HepG2 (cell line): Measurements from ENCODE around the gene MED20. TPM values are rescaled to one million over a fixed set of nuclear protein-coding genes. Genes with fewer than 3 reads are reported as not detected.

Source experiments
- ATAC-seq: fragments of 200-7000 bp; cut with Tn5 transposase; 3 replicates; pipeline ENCODE4 v1.9.1; 2020; ENCODE audit warnings: mild to moderate bottlenecking, moderate library complexity
- BruUV-seq: library from RNA; stranded (reverse); fragments of 400-500 nt; replicated peaks from 2 replicates; lab custom pipeline; 2021; lab: Mats Ljungman, UMichigan
- CTCF ChIA-PET: fragments of 300-600 bp; formaldehyde crosslinking; extraction: SDS; loops from one replicate; lab custom pipeline; 2021; ENCODE audit warnings: low total read pairs, inconsistent platforms, low intra/inter-chr PET ratio; lab: Yijun Ruan, JAX
- POLR2A ChIA-PET: fragments of 350-600 bp; sonication (Branson Sonifier 250); formaldehyde crosslinking; loops from one replicate; lab custom pipeline; 2020; ENCODE audit warnings: antibody characterized with exemption, inconsistent platforms; lab: Yijun Ruan, JAX
- DNase-seq: peaks from one replicate; pipeline ENCODE4 v3.0.0-alpha.2; 2015; ENCODE audit warnings: low spot score
- FAIRE-seq: peaks from 3 replicates; lab custom pipeline; 2011; peaks lifted over from hg19 to GRCh38; lab: Jason Lieb, UNC
- H2AFZ ChIP-seq: one replicate; pipeline ENCODE4 v1.6.1; 2011; ENCODE audit warnings: low read length, inconsistent platforms
- H3K27ac ChIP-seq: fragments of 300-600 bp; 3 replicates; pipeline ENCODE4 v1.8.0; 2011; ENCODE audit warnings: mixed run types, mild to moderate bottlenecking, mixed read lengths, low read length, inconsistent platforms; ENCODE audit not compliant: insufficient read depth; ENCODE audit errors: extremely low read length
- H3K27me3 ChIP-seq, 2 experiments: fragments of 200-600 bp in 1 of 2; 2 replicates in 1 of 2; 3 replicates in 1 of 2; pipeline versions ENCODE4 v1.6.0 to v1.8.0; 2011; ENCODE audit warnings: low read length in 2 of 2, mild to moderate bottlenecking in 2 of 2, moderate library complexity in 2 of 2, inconsistent platforms in 1 of 2; ENCODE audit not compliant: insufficient read depth in 2 of 2, control insufficient read depth in 1 of 2
- H3K36me3 ChIP-seq, 2 experiments: fragments of 200-600 bp in 1 of 2; replicated peaks in 1 of 2; 2 replicates in 1 of 2; 3 replicates in 1 of 2; pipeline versions ENCODE4 v1.5.1 to v1.8.0; 2011; ENCODE audit warnings: low read length in 2 of 2, inconsistent platforms in 1 of 2; ENCODE audit not compliant: insufficient read depth in 2 of 2, control insufficient read depth in 1 of 2
- H3K4me1 ChIP-seq: 2 replicates; pipeline ENCODE4 v1.5.1; 2012; ENCODE audit warnings: low read length, inconsistent platforms; ENCODE audit not compliant: insufficient read depth
- H3K4me2 ChIP-seq: 2 replicates; pipeline ENCODE4 v1.6.0; 2011; ENCODE audit warnings: low read depth, low read length, inconsistent platforms
- H3K4me3 ChIP-seq, 3 experiments: fragments of 200-600 bp in 1 of 3; sonication (generic), shearing (Covaris generic) in 1 of 3; replicated peaks in 1 of 3; 2 replicates each; pipeline ENCODE4 v1.5.1; 2011 to 2016; ENCODE audit warnings: low read length in 3 of 3, inconsistent platforms in 2 of 3, low read depth in 2 of 3, mild to moderate bottlenecking in 2 of 3, control low read depth in 1 of 3, mixed read lengths in 1 of 3; ENCODE audit not compliant: insufficient read depth in 1 of 3
- H3K79me2 ChIP-seq: one replicate; pipeline ENCODE4 v1.6.1; 2011; ENCODE audit warnings: low read length, inconsistent platforms; ENCODE audit not compliant: insufficient read depth
- H3K9ac ChIP-seq: 2 replicates; pipeline ENCODE4 v1.6.0; 2011; ENCODE audit warnings: mild to moderate bottlenecking, low read depth, low read length, inconsistent platforms; ENCODE audit not compliant: insufficient read depth
- H3K9me3 ChIP-seq: 2 replicates; pipeline ENCODE4 v1.5.1; 2012; ENCODE audit warnings: mild to moderate bottlenecking, low read length
- H4K20me1 ChIP-seq: 2 replicates; pipeline ENCODE4 v1.6.0; 2011; ENCODE audit warnings: inconsistent platforms, mild to moderate bottlenecking, low read length, moderate library complexity; ENCODE audit not compliant: insufficient read depth
- KMT2A ChIP-seq: sonication (generic); formaldehyde crosslinking; IDR thresholded peaks from 2 replicates; pipeline ENCODE4 v1.4.0; 2020; ENCODE audit warnings: missing genetic modification reagents
- MLLT10 ChIP-seq: sonication (generic); formaldehyde crosslinking; IDR thresholded peaks from 2 replicates; pipeline ENCODE4 v1.4.0; 2020; ENCODE audit warnings: missing genetic modification reagents
- TP53 ChIP-seq: sonication (generic); formaldehyde crosslinking; conservative IDR thresholded peaks from 2 replicates; pipeline ENCODE4 v1.4.0; 2020; ENCODE audit warnings: missing genetic modification reagents
- ZNF329 ChIP-seq: sonication (generic); formaldehyde crosslinking; IDR thresholded peaks from 2 replicates; pipeline ENCODE4 v1.9.0; 2021; ENCODE audit warnings: low read depth, mild to moderate bottlenecking, missing genetic modification reagents
- ZNF720 ChIP-seq: sonication (generic); formaldehyde crosslinking; IDR thresholded peaks from 2 replicates; pipeline ENCODE4 v1.4.0; 2020; ENCODE audit warnings: missing genetic modification reagents
- ZNF850 ChIP-seq: sonication (generic); formaldehyde crosslinking; conservative IDR thresholded peaks from 2 replicates; pipeline ENCODE4 v1.9.0; 2021; ENCODE audit warnings: mild to moderate bottlenecking, missing genetic modification reagents
- ZSCAN22 ChIP-seq: sonication (generic); formaldehyde crosslinking; IDR thresholded peaks from 2 replicates; pipeline ENCODE4 v1.4.0; 2020; ENCODE audit warnings: mild to moderate bottlenecking, missing genetic modification reagents
- WGBS: methylation state at CpG from one replicate; pipeline ENCODE4 v1.1.6; 2017; ENCODE audit warnings: low lambda C conversion rate; 5-methylcytosine and 5-hydroxymethylcytosine counted together
- in situ Hi-C: cut with HindIII; loops from 2 replicates; pipeline ENCODE4 v1.10.0; 2017; ENCODE audit warnings: low pct_unique_long_range_greater_than_20kb; ENCODE audit not compliant: extremely low pct_ligation_motif_present
- intact Hi-C: fragments of 100-400 bp; cut with micrococcal nuclease; formaldehyde crosslinking; loops from one replicate; pipeline ENCODE4 v1.10.0; 2022; ENCODE audit not compliant: unreplicated experiment
- polyA plus RNA-seq, 8 experiments: library from polyadenylated mRNA; depleted of rRNA in 3 of 8; stranded (reverse) in 7 of 8; unstranded in 1 of 8; fragments of >200 nt; fragmentation: Illumina TruSeq in 4 of 8; extraction: Trizol in 4 of 8; gene quantifications; 2 replicates each; pipeline versions ENCODE4 v1.2.1 to v1.2.3, GENCODE V29; 2011 to 2016; ENCODE audit warnings: low read depth in 4 of 8, missing spikeins in 1 of 8, mixed read lengths in 1 of 8; ENCODE audit not compliant: insufficient read depth in 1 of 8
- total RNA-seq, 5 experiments: library from RNA; depleted of rRNA; stranded (reverse); fragments of >200 nt; fragmentation: Illumina TruSeq; extraction: Trizol; gene quantifications; 2 replicates each; pipeline ENCODE4 v1.2.3, GENCODE V29; 2016; ENCODE audit warnings: low read depth in 1 of 5
- TF ChIP-seq, protein P1 (sequence below): sonication (generic); formaldehyde crosslinking; IDR thresholded peaks from 2 replicates; pipeline ENCODE4 v1.4.0; 2020; ENCODE audit warnings: mild to moderate bottlenecking, missing genetic modification reagents
- TF ChIP-seq, protein P2 (sequence below): sonication (generic); formaldehyde crosslinking; conservative IDR thresholded peaks from 2 replicates; pipeline ENCODE4 v1.8.0; 2022; ENCODE audit warnings: mild to moderate bottlenecking, moderate library complexity, missing genetic modification reagents
- TF ChIP-seq, protein P3 (sequence below): sonication (generic); formaldehyde crosslinking; IDR thresholded peaks from 2 replicates; pipeline ENCODE4 v1.8.0; 2022; ENCODE audit warnings: missing genetic modification reagents, mild to moderate bottlenecking, inconsistent platforms, borderline replicate concordance
- TF ChIP-seq, protein P4 (sequence below): sonication (generic); formaldehyde crosslinking; conservative IDR thresholded peaks from 2 replicates; pipeline ENCODE4 v1.4.0; 2020; ENCODE audit warnings: missing genetic modification reagents
- TF ChIP-seq, protein P5 (sequence below): sonication (generic); formaldehyde crosslinking; IDR thresholded peaks from 2 replicates; pipeline ENCODE4 v1.9.0; 2021; ENCODE audit warnings: missing genetic modification reagents, borderline replicate concordance

MED20 gene
- total and polyA plus RNA-seq, 2 of the 13 experiments (the other 11 are each of a cell fraction or from before 2014, with no cell fraction given), result 28.1 to 41.1 TPM

DNA sequence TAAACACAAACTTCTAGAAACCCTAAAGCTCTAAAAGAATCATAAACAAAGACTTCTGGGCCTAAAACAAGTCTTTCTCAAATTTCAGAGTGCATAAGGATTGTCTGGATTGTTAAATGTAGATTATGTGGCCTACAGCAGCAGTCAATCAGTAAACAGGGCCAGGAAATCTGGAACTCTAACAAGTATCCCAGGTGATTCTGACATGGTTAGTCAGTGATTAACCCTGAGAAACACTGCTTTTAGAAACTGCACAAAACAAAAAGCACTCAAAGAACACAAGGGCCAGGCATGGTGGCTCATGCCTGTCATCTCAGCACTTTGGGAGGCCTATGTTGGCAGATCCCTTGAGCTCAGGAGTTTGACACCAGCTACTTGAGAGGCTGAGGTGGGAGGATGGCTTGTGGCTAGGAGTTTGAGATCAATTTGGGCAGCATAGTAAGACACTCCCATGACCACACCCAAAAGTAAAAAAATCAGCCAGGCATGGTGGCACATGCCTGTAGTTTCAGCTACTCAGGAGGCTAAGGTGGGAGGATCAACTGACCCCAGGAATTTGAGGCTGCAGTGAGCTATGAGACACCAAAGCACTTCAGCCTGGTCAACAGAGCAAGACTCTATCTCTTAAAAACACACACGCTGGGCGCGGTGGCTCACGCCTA is 5.9 kb downstream of the MED20 start:
- DNase-seq, result no peak
- FAIRE-seq, result no peak
- H4K20me1 ChIP-seq, result no peaks in the 10 kb centered on the region
- H3K79me2 ChIP-seq, result peaks cover 24% of the 10 kb centered on the region
- H3K27ac ChIP-seq, result no peak overlapping the region
- POLR2A ChIA-PET, result interaction anchor here (1.0 kb wide), 1 partner anchor 10 kb away, joined by 4 read pairs; no protein-coding TSS in a partner anchor
- H3K4me1 ChIP-seq, result peaks cover 11% of the 10 kb centered on the region
- no peak overlapping the region for H2AFZ ChIP-seq
- CTCF ChIA-PET, result no interaction called here
- H3K4me3 ChIP-seq, result no peak overlapping the region
- intact Hi-C loops (no loop called here), in situ Hi-C loops (no loop called here)
- H3K4me2 ChIP-seq, result no peak overlapping the region
- ATAC-seq, result no peak
- no peaks in the 10 kb centered on the region for H3K9me3 ChIP-seq
- no peaks in the 10 kb centered on the region; a peak in 1 of 5 replicates for H3K27me3 ChIP-seq
- H3K9ac ChIP-seq, result no peak overlapping the region
- WGBS, result 98% methylated on average over 4 of the region's 4 CpGs
- BruUV-seq, result no TSS peak
- H3K36me3 ChIP-seq, result peaks cover 17 to 48% of the 10 kb centered on the region in 2 experiments
- TF ChIP-seq MLLT10 (CRISPR knock-in tag), result no peak
- TF ChIP-seq, protein P1, sequence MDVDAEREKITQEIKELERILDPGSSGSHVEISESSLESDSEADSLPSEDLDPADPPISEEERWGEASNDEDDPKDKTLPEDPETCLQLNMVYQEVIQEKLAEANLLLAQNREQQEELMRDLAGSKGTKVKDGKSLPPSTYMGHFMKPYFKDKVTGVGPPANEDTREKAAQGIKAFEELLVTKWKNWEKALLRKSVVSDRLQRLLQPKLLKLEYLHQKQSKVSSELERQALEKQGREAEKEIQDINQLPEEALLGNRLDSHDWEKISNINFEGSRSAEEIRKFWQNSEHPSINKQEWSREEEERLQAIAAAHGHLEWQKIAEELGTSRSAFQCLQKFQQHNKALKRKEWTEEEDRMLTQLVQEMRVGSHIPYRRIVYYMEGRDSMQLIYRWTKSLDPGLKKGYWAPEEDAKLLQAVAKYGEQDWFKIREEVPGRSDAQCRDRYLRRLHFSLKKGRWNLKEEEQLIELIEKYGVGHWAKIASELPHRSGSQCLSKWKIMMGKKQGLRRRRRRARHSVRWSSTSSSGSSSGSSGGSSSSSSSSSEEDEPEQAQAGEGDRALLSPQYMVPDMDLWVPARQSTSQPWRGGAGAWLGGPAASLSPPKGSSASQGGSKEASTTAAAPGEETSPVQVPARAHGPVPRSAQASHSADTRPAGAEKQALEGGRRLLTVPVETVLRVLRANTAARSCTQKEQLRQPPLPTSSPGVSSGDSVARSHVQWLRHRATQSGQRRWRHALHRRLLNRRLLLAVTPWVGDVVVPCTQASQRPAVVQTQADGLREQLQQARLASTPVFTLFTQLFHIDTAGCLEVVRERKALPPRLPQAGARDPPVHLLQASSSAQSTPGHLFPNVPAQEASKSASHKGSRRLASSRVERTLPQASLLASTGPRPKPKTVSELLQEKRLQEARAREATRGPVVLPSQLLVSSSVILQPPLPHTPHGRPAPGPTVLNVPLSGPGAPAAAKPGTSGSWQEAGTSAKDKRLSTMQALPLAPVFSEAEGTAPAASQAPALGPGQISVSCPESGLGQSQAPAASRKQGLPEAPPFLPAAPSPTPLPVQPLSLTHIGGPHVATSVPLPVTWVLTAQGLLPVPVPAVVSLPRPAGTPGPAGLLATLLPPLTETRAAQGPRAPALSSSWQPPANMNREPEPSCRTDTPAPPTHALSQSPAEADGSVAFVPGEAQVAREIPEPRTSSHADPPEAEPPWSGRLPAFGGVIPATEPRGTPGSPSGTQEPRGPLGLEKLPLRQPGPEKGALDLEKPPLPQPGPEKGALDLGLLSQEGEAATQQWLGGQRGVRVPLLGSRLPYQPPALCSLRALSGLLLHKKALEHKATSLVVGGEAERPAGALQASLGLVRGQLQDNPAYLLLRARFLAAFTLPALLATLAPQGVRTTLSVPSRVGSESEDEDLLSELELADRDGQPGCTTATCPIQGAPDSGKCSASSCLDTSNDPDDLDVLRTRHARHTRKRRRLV (CRISPR knock-in tag), result no peak
- TF ChIP-seq, protein P2, sequence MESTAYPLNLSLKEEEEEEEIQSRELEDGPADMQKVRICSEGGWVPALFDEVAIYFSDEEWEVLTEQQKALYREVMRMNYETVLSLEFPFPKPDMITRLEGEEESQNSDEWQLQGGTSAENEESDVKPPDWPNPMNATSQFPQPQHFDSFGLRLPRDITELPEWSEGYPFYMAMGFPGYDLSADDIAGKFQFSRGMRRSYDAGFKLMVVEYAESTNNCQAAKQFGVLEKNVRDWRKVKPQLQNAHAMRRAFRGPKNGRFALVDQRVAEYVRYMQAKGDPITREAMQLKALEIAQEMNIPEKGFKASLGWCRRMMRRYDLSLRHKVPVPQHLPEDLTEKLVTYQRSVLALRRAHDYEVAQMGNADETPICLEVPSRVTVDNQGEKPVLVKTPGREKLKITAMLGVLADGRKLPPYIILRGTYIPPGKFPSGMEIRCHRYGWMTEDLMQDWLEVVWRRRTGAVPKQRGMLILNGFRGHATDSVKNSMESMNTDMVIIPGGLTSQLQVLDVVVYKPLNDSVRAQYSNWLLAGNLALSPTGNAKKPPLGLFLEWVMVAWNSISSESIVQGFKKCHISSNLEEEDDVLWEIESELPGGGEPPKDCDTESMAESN, result no peak
- no peak for TF ChIP-seq ZNF720 (CRISPR knock-in tag)
- TF ChIP-seq KMT2A (CRISPR knock-in tag), result no peak
- TF ChIP-seq TP53 (CRISPR knock-in tag), result no peak
- TF ChIP-seq, protein P3, sequence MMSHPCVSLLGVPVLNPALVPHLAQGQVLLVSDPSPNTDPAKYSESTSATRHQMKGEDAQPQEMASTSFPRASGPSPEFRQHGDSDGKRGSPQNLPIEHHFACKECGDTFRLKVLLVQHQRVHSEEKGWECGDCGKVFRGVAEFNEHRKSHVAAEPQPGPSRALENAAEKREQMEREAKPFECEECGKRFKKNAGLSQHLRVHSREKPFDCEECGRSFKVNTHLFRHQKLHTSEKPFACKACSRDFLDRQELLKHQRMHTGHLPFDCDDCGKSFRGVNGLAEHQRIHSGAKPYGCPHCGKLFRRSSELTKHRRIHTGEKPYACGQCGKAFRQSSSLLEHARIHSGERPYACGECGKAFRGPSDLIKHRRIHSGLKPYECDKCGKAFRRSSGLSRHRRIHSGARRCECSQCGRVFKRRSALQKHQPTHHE (CRISPR knock-in tag), result no peak
- TF ChIP-seq ZNF329, result no peak
- no peak for TF ChIP-seq ZNF850
- TF ChIP-seq, protein P4, sequence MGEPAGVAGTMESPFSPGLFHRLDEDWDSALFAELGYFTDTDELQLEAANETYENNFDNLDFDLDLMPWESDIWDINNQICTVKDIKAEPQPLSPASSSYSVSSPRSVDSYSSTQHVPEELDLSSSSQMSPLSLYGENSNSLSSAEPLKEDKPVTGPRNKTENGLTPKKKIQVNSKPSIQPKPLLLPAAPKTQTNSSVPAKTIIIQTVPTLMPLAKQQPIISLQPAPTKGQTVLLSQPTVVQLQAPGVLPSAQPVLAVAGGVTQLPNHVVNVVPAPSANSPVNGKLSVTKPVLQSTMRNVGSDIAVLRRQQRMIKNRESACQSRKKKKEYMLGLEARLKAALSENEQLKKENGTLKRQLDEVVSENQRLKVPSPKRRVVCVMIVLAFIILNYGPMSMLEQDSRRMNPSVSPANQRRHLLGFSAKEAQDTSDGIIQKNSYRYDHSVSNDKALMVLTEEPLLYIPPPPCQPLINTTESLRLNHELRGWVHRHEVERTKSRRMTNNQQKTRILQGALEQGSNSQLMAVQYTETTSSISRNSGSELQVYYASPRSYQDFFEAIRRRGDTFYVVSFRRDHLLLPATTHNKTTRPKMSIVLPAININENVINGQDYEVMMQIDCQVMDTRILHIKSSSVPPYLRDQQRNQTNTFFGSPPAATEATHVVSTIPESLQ, result no peak
- no peak for TF ChIP-seq ZSCAN22 (CRISPR knock-in tag)
- TF ChIP-seq, protein P5, sequence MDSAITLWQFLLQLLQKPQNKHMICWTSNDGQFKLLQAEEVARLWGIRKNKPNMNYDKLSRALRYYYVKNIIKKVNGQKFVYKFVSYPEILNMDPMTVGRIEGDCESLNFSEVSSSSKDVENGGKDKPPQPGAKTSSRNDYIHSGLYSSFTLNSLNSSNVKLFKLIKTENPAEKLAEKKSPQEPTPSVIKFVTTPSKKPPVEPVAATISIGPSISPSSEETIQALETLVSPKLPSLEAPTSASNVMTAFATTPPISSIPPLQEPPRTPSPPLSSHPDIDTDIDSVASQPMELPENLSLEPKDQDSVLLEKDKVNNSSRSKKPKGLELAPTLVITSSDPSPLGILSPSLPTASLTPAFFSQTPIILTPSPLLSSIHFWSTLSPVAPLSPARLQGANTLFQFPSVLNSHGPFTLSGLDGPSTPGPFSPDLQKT (CRISPR knock-in tag), result no peak
